WTC11 (cell line): ENCODE data around the gene C2orf92. TPM values are rescaled to one million over a fixed set of nuclear protein-coding genes. Genes with fewer than 3 reads are reported as not detected.

Experiments used
- ATAC-seq: fragments of 200-7000 bp; cut with Tn5 transposase; 2 replicates; pipeline ENCODE4 v1.10.0; 2021; ENCODE audit warnings: mild to moderate bottlenecking, moderate library complexity
- CTCF ChIA-PET: fragments of 300-600 bp; sonication (Branson Sonifier 250); formaldehyde crosslinking; loops from one replicate; lab custom pipeline; 2021; ENCODE audit warnings: antibody characterized with exemption; lab: Charles Lee
- POLR2A ChIA-PET: fragments of 350-600 bp; sonication (Branson Sonifier 250); formaldehyde crosslinking; loops from one replicate; lab custom pipeline; 2021; ENCODE audit warnings: antibody characterized with exemption; lab: Charles Lee
- DNase-seq: peaks from one replicate; pipeline ENCODE4 v3.0.0; 2021; ENCODE audit warnings: low spot score
- H3K27ac Mint-ChIP-seq: 2 replicates; pipeline ENCODE4 v1.8.0; 2021; ENCODE audit warnings: mixed read lengths
- H3K27me3 Mint-ChIP-seq: 2 replicates; pipeline ENCODE4 v1.8.0; 2021; ENCODE audit warnings: low read depth, mild to moderate bottlenecking, moderate library complexity, mixed read lengths
- H3K36me3 Mint-ChIP-seq: 2 replicates; pipeline ENCODE4 v1.8.0; 2021; ENCODE audit warnings: mixed read lengths
- H3K4me1 Mint-ChIP-seq: 2 replicates; pipeline ENCODE4 v1.8.0; 2022; ENCODE audit warnings: mixed read lengths
- H3K4me3 Mint-ChIP-seq: 2 replicates; pipeline ENCODE4 v1.8.0; 2021; ENCODE audit warnings: mild to moderate bottlenecking, moderate library complexity, mixed read lengths
- H3K9me3 Mint-ChIP-seq: 2 replicates; pipeline ENCODE4 v1.8.0; 2021; ENCODE audit warnings: mixed read lengths
- AR ChIP-seq: fragments of 250-450 bp; sonication (Bioruptor Pico); IDR thresholded peaks from 2 replicates; pipeline ENCODE4 v1.9.0; 2021; ENCODE audit warnings: mild to moderate bottlenecking
- E2F4 ChIP-seq: sonication (generic); formaldehyde crosslinking; IDR thresholded peaks from 2 replicates; pipeline ENCODE4 v1.8.1; 2022; ENCODE audit warnings: low read depth, mild to moderate bottlenecking, moderate library complexity, missing genetic modification reagents, borderline replicate concordance
- ETV6 ChIP-seq: sonication (generic); formaldehyde crosslinking; IDR thresholded peaks from 2 replicates; pipeline ENCODE4 v1.8.1; 2022; ENCODE audit warnings: mild to moderate bottlenecking, missing genetic modification reagents
- FOXK1 ChIP-seq: sonication (generic); formaldehyde crosslinking; IDR thresholded peaks from 2 replicates; pipeline ENCODE4 v1.8.0; 2022; ENCODE audit warnings: mild to moderate bottlenecking, moderate library complexity, missing genetic modification reagents
- GABPB1 ChIP-seq: sonication (generic); formaldehyde crosslinking; IDR thresholded peaks from 2 replicates; pipeline ENCODE4 v1.8.1; 2023; ENCODE audit warnings: mild to moderate bottlenecking, missing genetic modification reagents
- JAZF1 ChIP-seq: fragments of 250-450 bp; sonication (Bioruptor Pico); IDR thresholded peaks from 2 replicates; pipeline ENCODE4 v1.9.0; 2021; ENCODE audit warnings: moderate library complexity, mild to moderate bottlenecking, inconsistent platforms
- NFE2L1 ChIP-seq: sonication (generic); formaldehyde crosslinking; IDR thresholded peaks from 2 replicates; pipeline ENCODE4 v1.8.1; 2023; ENCODE audit warnings: missing genetic modification reagents
- ZNF138 ChIP-seq: sonication (generic); formaldehyde crosslinking; conservative IDR thresholded peaks from 2 replicates; pipeline ENCODE4 v1.8.1; 2022; ENCODE audit warnings: mild to moderate bottlenecking, moderate library complexity, missing genetic modification reagents
- ZNF219 ChIP-seq: sonication (generic); formaldehyde crosslinking; IDR thresholded peaks from 2 replicates; pipeline ENCODE4 v1.8.0; 2023; ENCODE audit warnings: missing genetic modification reagents, mild to moderate bottlenecking, borderline replicate concordance
- ZNF263 ChIP-seq: sonication (generic); formaldehyde crosslinking; IDR thresholded peaks from 2 replicates; pipeline ENCODE4 v1.8.1; 2022; ENCODE audit warnings: low read depth, mild to moderate bottlenecking, moderate library complexity, missing genetic modification reagents
- ZNF512 ChIP-seq: sonication (generic); formaldehyde crosslinking; IDR thresholded peaks from 2 replicates; pipeline ENCODE4 v1.8.1; 2022; ENCODE audit warnings: missing genetic modification reagents, borderline replicate concordance
- total RNA-seq: library from RNA; stranded (reverse); gene quantifications from 3 replicates; pipeline ENCODE4 v1.2.3, GENCODE V29; 2021

The C2orf92 gene
- total RNA-seq, 1 experiment from 2014 or later = 5.2 TPM

DNA sequence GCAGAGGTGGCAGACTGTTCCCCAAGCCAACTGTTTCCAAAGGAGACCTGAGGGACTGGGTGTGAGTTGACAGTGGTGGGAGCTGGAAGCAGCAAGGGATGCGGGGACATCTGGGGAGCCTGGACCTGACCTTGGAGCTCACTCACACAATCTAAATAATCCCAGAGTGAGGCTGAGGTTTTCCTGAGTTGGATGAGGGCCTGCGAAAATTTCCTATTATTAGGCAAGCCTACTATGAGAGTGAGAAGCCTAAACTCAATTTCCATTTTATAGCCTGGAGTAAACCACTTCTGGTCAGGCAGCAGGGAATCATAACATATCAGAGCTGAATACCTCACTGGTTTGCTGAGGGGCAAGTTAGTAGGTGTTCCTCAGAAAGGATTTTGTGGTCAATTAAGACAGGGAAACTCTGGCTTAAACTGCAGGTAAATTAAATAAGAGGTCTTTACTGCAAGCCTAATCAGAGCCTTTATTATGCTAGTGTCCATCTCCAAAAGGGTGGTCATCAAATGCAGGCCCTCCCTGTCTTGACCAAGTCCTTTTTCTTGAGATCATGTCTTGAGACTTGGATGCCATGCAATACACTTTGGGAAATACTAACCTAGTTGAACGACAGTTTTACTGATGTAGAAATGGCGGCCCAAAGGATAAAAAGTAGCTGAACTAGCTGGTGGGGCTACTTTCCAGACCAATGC is 25.3 kb upstream of the C2orf92 start (continued):
- TF ChIP-seq NFE2L1 (CRISPR knock-in tag) = no peak
- TF ChIP-seq AR (CRISPR knock-in tag) = no peak
- no peak for TF ChIP-seq E2F4 (CRISPR knock-in tag)
- TF ChIP-seq ZNF512 (CRISPR knock-in tag) = no peak
- TF ChIP-seq ETV6 = no peak
- no peak for TF ChIP-seq ZNF219 (CRISPR knock-in tag)
- no peak for TF ChIP-seq GABPB1 (CRISPR knock-in tag)
- no peak for TF ChIP-seq ZNF138

DNA sequence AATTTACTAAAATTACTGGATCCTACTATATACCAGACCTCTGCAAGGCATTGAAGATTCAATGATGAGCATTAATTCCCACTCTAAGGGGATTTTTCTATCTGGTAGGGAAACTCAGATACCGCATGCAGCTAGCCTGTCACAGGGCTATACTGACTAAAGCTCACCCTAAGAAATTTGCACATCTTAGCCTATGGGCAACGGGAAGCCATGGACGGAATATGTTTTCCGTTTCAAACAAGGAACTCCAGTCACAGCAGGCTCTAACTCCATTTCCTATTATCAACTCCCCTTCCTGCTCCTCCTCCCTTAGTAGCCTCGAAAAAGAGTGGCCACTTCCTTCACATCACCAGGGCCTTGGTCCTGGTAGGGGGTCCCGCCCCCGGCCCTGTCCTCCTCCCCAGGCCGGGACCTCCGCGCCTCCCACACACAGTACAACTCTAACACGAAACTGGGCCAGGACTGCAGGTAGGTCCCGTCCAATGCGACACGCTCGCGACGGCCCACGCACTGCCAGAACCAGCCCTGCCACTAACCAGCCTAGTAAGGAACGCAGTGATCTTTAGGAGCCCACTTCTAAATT is 24.3 kb upstream of the C2orf92 start:
- peaks cover 32% of the 10 kb centered on the region for H3K36me3 Mint-ChIP-seq
- peak; percentile 36 for ATAC-seq
- TF ChIP-seq JAZF1 (CRISPR knock-in tag) = no peak
- TF ChIP-seq ZNF263 (CRISPR knock-in tag) = 0 out of 2 replicates have a peak, but pooled peaks have one; percentile 31
- TF ChIP-seq FOXK1 (CRISPR knock-in tag) = 0 out of 2 replicates have a peak, but pooled peaks have one; percentile 17
- TF ChIP-seq ETV6 = peak; percentile 72; the same call in 1 of the 2 replicates
- no peak for TF ChIP-seq ZNF512 (CRISPR knock-in tag)
- H3K4me3 Mint-ChIP-seq = peak overlapping the region; percentile 98
- ChIA-PET CTCF (interaction anchor here (0.6 to 2.0 kb wide), 9 partner anchors 18 to 96 kb away, joined by 3 to 32 read pairs (median 6); partner anchors contain the start of gene ACTR1B), POLR2A (interaction anchor here (0.8 to 2.6 kb wide), 8 partner anchors 9 to 55 kb away, joined by 3 to 23 read pairs (median 4); partner anchors contain the start of gene ACTR1B)
- no peaks in the 10 kb centered on the region for H3K27me3 Mint-ChIP-seq
- no peaks in the 10 kb centered on the region for H3K9me3 Mint-ChIP-seq
- H3K27ac Mint-ChIP-seq = peak overlapping the region; percentile 99
- no peak for DNase-seq
- peaks cover 5% of the 10 kb centered on the region for H3K4me1 Mint-ChIP-seq
